ENCODE measurements around the gene RBM15.

Gene RBM15

DNA sequence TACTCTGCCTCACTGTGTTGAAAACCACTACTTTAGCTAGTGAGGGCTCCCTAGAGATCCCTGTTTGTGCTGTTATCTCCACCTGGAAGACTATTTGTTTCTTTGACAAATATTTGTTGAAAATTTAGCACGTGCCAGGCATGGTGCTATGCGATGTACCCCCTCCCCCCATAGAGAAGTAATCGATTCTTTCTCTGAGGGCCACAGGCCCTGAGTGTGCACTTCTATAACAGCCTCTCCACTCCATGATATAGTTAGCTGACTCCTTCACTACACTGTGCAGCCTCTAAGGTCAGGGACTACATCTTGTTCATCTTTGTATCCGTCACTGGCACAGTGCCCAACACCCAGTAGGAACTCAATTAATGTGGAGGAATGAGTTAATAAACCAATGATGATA lies 17.3 kb upstream of the RBM15 start:
- no peak for DNase-seq

DNA sequence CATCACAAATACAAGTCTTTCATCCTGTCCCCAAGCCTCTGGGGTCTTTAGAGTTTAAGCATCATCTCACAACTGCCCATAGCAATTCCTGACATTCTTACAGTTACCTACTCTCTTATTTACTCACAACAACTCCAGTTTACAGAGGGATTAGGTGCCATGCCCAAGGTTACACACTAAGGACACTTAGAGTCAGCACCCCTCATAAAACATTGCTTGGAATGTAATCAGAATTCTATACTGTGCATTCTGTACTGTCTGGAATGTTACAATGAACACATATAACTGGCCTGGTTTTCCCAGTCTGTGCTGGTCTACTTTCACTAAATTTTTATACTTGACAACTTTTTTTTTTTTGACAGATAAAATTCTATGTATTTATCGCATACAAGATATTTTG lies 14.5 kb upstream of the RBM15 start:
- DNase-seq: no peak

- no peak for DNase-seq
These were observed 12.4 kb upstream of the RBM15 start for GRCh38 chr1:110326826-110327225.

- no peak for DNase-seq
These were observed 10.9 kb upstream of the RBM15 start for GRCh38 chr1:110328274-110328673.

DNA sequence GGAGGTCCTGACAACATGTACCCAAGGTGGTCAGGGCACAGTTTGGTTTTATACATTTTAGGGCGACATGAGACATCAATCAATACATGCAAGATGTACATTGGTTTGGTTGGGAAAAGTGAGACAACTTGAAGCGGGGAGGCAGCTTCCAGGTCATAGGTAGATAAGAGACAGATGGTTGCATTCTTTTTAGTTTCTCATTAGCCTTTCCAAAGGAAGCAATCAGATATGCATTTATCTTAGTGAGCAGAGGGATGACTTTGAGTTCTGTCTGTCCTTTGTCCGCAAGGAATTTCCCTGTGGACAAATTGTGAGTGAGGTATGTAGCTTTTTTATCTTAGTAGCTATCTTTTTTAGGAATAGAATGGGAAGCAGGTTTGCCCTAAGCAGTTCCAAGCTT lies 10.5 kb upstream of the RBM15 start:
- no peak for DNase-seq

GRCh38 chr1:110335265-110335664 lies 3.9 kb upstream of the RBM15 start:
- DNase-seq: no peak

GRCh38 chr1:110336300-110337039 lies 2.7 kb upstream of the RBM15 start:
- no peak for DNase-seq

- peak; percentile 48 for DNase-seq
These were observed 1.4 kb upstream of the RBM15 start for GRCh38 chr1:110337704-110338308.

GRCh38 chr1:110338309-110338885 lies 780 bp upstream of the RBM15 start:
- peak; percentile 94 for DNase-seq

DNA sequence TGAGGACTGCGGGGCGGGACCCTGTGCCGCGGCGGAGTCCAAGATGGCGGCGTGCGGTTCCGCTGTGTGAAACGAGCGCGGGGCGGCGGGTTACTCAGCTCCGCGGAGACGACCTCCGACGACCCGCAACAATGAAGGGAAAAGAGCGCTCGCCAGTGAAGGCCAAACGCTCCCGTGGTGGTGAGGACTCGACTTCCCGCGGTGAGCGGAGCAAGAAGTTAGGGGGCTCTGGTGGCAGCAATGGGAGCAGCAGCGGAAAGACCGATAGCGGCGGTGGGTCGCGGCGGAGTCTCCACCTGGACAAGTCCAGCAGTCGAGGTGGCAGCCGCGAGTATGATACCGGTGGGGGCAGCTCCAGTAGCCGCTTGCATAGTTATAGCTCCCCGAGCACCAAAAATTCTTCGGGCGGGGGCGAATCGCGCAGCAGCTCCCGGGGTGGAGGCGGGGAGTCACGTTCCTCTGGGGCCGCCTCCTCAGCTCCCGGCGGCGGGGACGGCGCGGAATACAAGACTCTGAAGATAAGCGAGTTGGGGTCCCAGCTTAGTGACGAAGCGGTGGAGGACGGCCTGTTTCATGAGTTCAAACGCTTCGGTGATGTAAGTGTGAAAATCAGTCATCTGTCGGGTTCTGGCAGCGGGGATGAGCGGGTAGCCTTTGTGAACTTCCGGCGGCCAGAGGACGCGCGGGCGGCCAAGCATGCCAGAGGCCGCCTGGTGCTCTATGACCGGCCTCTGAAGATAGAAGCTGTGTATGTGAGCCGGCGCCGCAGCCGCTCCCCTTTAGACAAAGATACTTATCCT lies 430 bp downstream of the RBM15 start:
- peak; percentile 52 for DNase-seq

GRCh38 chr1:110340207-110340468 lies 961 bp downstream of the RBM15 start:
- DNase-seq: no peak

GRCh38 chr1:110341146-110341871 lies 2.1 kb downstream of the RBM15 start:
- no peak for DNase-seq

GRCh38 chr1:110341872-110342331 lies 2.7 kb downstream of the RBM15 start:
- DNase-seq: no peak

DNA sequence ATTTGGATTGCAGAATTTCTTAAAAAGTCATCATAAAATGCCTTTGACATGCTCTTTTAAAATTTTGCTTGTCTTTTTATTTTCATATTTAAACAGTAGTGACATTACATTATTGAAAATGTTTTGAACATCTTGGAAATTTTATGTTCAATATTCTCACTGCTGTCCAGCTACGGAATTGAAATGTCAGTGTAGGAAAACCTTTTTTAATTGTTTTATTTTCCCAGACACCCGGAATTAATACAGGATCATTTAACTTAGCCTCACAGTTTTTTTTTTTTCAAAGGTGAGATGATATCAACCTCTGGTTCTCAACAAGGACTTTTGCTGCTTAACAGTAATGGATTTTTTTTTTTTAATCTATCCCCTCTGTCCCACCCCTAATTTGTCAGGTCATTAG lies 4.1 kb downstream of the RBM15 start:
- no peak for DNase-seq

- no peak for DNase-seq
These were observed 5.0 kb downstream of the RBM15 start for GRCh38 chr1:110344152-110344551.

GRCh38 chr1:110345480-110345879 lies 6.3 kb downstream of the RBM15 start:
- DNase-seq: no peak

- DNase-seq: no peak
These were observed 7.5 kb downstream of the RBM15 start for GRCh38 chr1:110346690-110347089.

- no peak for DNase-seq
These were observed 8.2 kb downstream of the RBM15 start for GRCh38 chr1:110347182-110347893.

DNA sequence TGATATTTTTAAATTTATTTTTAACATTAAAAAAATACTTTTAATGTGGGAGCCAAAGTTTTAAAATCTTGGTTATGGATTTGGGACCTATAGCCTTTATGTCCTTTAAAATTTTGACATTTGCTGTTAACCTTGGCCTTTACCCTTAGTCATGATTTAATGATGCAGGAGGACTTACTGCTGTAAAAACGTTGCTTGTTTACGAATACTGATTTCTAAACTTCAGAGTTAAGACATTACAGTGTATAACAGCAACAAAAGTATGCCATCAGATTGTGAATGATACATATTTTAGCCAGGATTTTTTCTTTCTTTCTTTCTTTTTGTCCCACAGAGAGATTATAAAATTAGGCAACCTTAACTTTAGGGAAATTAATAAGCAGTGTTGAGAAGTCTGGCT lies 8.9 kb downstream of the RBM15 start:
- no peak for DNase-seq

DNA sequence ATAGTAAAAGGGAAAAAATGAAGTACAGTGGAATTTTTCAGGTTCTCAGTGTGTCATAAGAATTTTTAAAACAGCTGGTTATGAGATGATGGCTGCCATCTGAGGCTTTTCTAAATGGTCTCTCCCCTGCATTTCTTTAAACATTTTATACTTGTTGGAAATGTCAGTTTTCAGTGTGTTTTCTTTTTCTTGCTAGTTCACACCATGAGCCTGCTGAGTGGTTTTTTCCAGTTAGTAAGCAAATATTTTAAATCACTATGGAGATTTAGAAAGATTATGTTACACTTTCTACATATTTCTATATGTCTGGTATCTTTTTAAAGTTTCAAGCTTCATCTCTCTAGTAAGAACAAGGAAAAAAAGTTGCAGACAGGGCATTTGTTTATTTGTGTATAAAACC lies 9.6 kb downstream of the RBM15 start:
- no peak for DNase-seq

- no peak for DNase-seq
These were observed 11.2 kb downstream of the RBM15 start for GRCh38 chr1:110350360-110350759.

- DNase-seq: no peak
These were observed 16.1 kb downstream of the RBM15 start for GRCh38 chr1:110355321-110355720.

Data from CD4-positive, alpha-beta T cell treated with Interleukin-17A for 4 hours (primary cell).